Measurements from ENCODE around the gene PSTPIP1. TPM values are rescaled to one million over a fixed set of nuclear protein-coding genes. Genes with fewer than 3 reads are reported as not detected.
A peak's percentile ranks its signal among the peaks of the same experiment; 100 is the strongest.
"Not testable (repeated sequence)": the region's sequence is repeated elsewhere in the genome, so short reads cannot be mapped to it uniquely, and the experiment has no call there.

The PSTPIP1 gene
- total RNA-seq, result 0.23 and 0.51 TPM in 2 replicates

- no peak for DNase-seq
Measured at GRCh38 chr15:76994971-76995945, at the start of gene PSTPIP1. PSTPIP1 (plus strand) TSS chr15:76995126; CDS start chr15:76995574, 448 bp downstream.

- DNase-seq, result no peak
Measured at GRCh38 chr15:76945494-76946093, 49.3 kb upstream of the PSTPIP1 start.

GRCh38 chr15:76947454-76947853, 47.5 kb upstream of the PSTPIP1 start:
- DNase-seq, result no peak

- DNase-seq, result no peak
Measured at GRCh38 chr15:76951220-76951619, 43.7 kb upstream of the PSTPIP1 start.

GRCh38 chr15:76953913-76954312, 41.0 kb upstream of the PSTPIP1 start:
- DNase-seq, result no peak

- DNase-seq, result no peak
Measured at GRCh38 chr15:76954744-76955143, 40.2 kb upstream of the PSTPIP1 start.

GRCh38 chr15:76961268-76962011, 33.5 kb upstream of the PSTPIP1 start:
- peak; percentile 48 for DNase-seq

GRCh38 chr15:76962337-76963013, 32.5 kb upstream of the PSTPIP1 start:
- no peak for DNase-seq

GRCh38 chr15:76963596-76963995, 31.3 kb upstream of the PSTPIP1 start:
- peak; percentile 6 for DNase-seq

- peak; percentile 55 for DNase-seq
Measured at GRCh38 chr15:76964157-76964556, 30.8 kb upstream of the PSTPIP1 start.

- DNase-seq, result not testable (repeated sequence)
Measured at GRCh38 chr15:76966051-76966450, 28.9 kb upstream of the PSTPIP1 start.

GRCh38 chr15:76967067-76967466, 27.9 kb upstream of the PSTPIP1 start:
- peak; percentile 77 for DNase-seq

- peak; percentile 69 for DNase-seq
Measured at GRCh38 chr15:76968306-76968705, 26.6 kb upstream of the PSTPIP1 start.

GRCh38 chr15:76972389-76973361, 22.3 kb upstream of the PSTPIP1 start:
- DNase-seq, result peak; percentile 70

GRCh38 chr15:76973362-76973743, 21.6 kb upstream of the PSTPIP1 start:
- DNase-seq, result peak; percentile 84

- no peak for DNase-seq
Measured at GRCh38 chr15:76973906-76974305, 21.0 kb upstream of the PSTPIP1 start.

GRCh38 chr15:76974456-76975036, 20.4 kb upstream of the PSTPIP1 start:
- DNase-seq, result no peak

- DNase-seq, result no peak
Measured at GRCh38 chr15:76976141-76976540, 18.8 kb upstream of the PSTPIP1 start.

GRCh38 chr15:76976572-76977270, 18.2 kb upstream of the PSTPIP1 start:
- DNase-seq, result no peak

Measured in dermis blood vessel endothelial cell (primary cell).